ENCODE data around the gene C20orf204. TPM values are rescaled to one million over a fixed set of nuclear protein-coding genes. Genes with fewer than 3 reads are reported as not detected.
A peak's percentile ranks its signal among the peaks of the same experiment; 100 is the strongest.

The C20orf204 gene
- total and polyA plus RNA-seq, 2 of the 8 experiments (the other 6 are each of a cell fraction or from before 2014, with no cell fraction given), result 0.39 to 0.52 TPM

GRCh38 chr20:64065062-64065973 lies 29.3 kb downstream of the C20orf204 start:
- H4K5ac ChIP-seq (ENCODE audit: insufficient read length, low read depth, low read length), result no peak overlapping the region
- no peaks in the 10 kb centered on the region for H3K9me3 ChIP-seq (ENCODE audit: insufficient read depth in 2 of 2, low read depth in 1 of 2, low read length in 1 of 2)
- H4K20me1 ChIP-seq (replicated peaks in 1 of 2; ENCODE audit: control insufficient read depth in 1 of 2, insufficient read depth in 2 of 2, low read length in 2 of 2), result peaks cover 2 to 8% of the 10 kb centered on the region in 2 experiments
- peaks cover 3 to 20% (median 10%) of the 10 kb centered on the region in 4 experiments for H3K4me1 ChIP-seq (replicated peaks in 1 of 4; ENCODE audit: control insufficient read depth in 3 of 4, insufficient read depth in 4 of 4, low read length in 3 of 4)
- ChIA-PET CTCF (ENCODE audit: partially characterized antibody) (interaction anchor here (0.6 to 2.5 kb wide), 5 partner anchors 11 to 166 kb away, joined by 3 to 17 read pairs (median 4); partner anchors contain the start of genes OPRL1 and RGS19), POLR2A (ENCODE audit: partially characterized antibody) (interaction anchor here (0.8 to 4.5 kb wide), 5 partner anchors 9 to 85 kb away, joined by 3 to 27 read pairs (median 4); partner anchors contain the start of genes OPRL1, PRPF6 and RGS19)
- FAIRE-seq, result no peak
- H2AK5ac ChIP-seq (ENCODE audit: low read depth, low read length), result peak overlapping the region; percentile 82; the same call in 1 of the 2 replicates
- no peak overlapping the region for H2BK20ac ChIP-seq (ENCODE audit: low read length)
- no peak overlapping the region for H3K56ac ChIP-seq (replicated peaks; ENCODE audit: insufficient read length, low read depth, low read length)
- H2BK5ac ChIP-seq (ENCODE audit: low read depth, low read length), result 0 out of 2 replicates have a peak overlapping the region, but pooled peaks have one; percentile 44
- no peaks in the 10 kb centered on the region for H3K79me1 ChIP-seq (ENCODE audit: low read depth, low read length)
- H2BK12ac ChIP-seq (ENCODE audit: low read depth, low read length), result peak overlapping the region; percentile 68; the same call in 1 of the 2 replicates
- WGBS, 2 experiments (ENCODE audit: extremely low coverage in 1 of 2, insufficient coverage in 1 of 2, insufficient read length in 1 of 2, insufficient replicate concordance in 2 of 2, low coverage in 1 of 2, low lambda C conversion rate in 2 of 2, missing lambda C conversion rate in 1 of 2), result 75% methylated on average over 17 of the region's 27 CpGs; no CpG with 5 or more reads in 1 of the 2 experiments
- H3K14ac ChIP-seq (ENCODE audit: insufficient read length), result no peak overlapping the region
- H3K18ac ChIP-seq (ENCODE audit: extremely low read depth, low read length), result no peak overlapping the region
- H3K23me2 ChIP-seq (ENCODE audit: low read depth, low read length), result peaks cover 2% of the 10 kb centered on the region; the same call in 1 of the 2 replicates
- H3K4ac ChIP-seq (replicated peaks; ENCODE audit: insufficient read length, low read depth, low read length), result no peak overlapping the region
- H3K23ac ChIP-seq (ENCODE audit: insufficient read length), result no peak overlapping the region
- no peak overlapping the region for H3K9ac ChIP-seq (replicated peaks in 1 of 4; ENCODE audit: extremely low read depth in 1 of 4, low read depth in 3 of 4, low read length in 3 of 4)
- no peak overlapping the region for H2AFZ ChIP-seq (ENCODE audit: low read length)
- H3K27ac ChIP-seq (ENCODE audit: low read depth, low read length), result no peak overlapping the region
- no peak overlapping the region for H3K4me3 ChIP-seq (ENCODE audit: extremely low read depth in 1 of 4, insufficient read depth in 2 of 4, low read depth in 3 of 4, low read length in 4 of 4)
- H2BK120ac ChIP-seq (replicated peaks; ENCODE audit: low read depth, low read length), result no peak overlapping the region
- no peak overlapping the region; the same call in 1 of the 2 replicates for H2BK15ac ChIP-seq (ENCODE audit: low read length)
- H3K4me2 ChIP-seq (ENCODE audit: insufficient read depth in 1 of 2, low read depth in 2 of 2, low read length in 2 of 2), result peak overlapping the region in 1 of 2 experiments; percentile 1; a peak in 1 of 4 replicates
- DNase-seq (ENCODE audit: low read depth in 1 of 2, low spot score in 2 of 2), result no peak
- no peaks in the 10 kb centered on the region for H3K27me3 ChIP-seq (replicated peaks in 1 of 4; ENCODE audit: control insufficient read depth in 3 of 4, extremely low read depth in 1 of 4, insufficient read depth in 3 of 4, low read length in 3 of 4)
- 0 out of 2 replicates have a peak overlapping the region, but pooled peaks have one; percentile 9 for H4K8ac ChIP-seq (ENCODE audit: extremely low read depth, insufficient read depth, low read length)
- no peak overlapping the region for H4K91ac ChIP-seq (replicated peaks; ENCODE audit: insufficient read length, low read length)
- H3K36me3 ChIP-seq (ENCODE audit: control insufficient read depth in 2 of 4, insufficient read depth in 4 of 4, low read length in 3 of 4), result no peaks in the 10 kb centered on the region
- H3K79me2 ChIP-seq (ENCODE audit: control insufficient read depth in 1 of 2, insufficient read depth in 2 of 2, low read length in 2 of 2), result no peaks in the 10 kb centered on the region
- TF ChIP-seq SP1 (IDR thresholded peaks at IDR 0.05; ENCODE audit: low read depth, low read length), result no peak
- TF ChIP-seq RAD21 (IDR thresholded peaks at IDR 0.05 in 1 of 2, conservative IDR thresholded peaks at IDR 0.05 in 1 of 2; ENCODE audit: low read depth in 2 of 2, low read length in 2 of 2), result no peak
- no peak for TF ChIP-seq SUZ12 (IDR thresholded peaks at IDR 0.05; ENCODE audit: low read length)
- TF ChIP-seq RBBP5 (IDR thresholded peaks at IDR 0.05; ENCODE audit: borderline replicate concordance, low read depth, low read length), result no peak
- TF ChIP-seq E2F6 (IDR thresholded peaks at IDR 0.05), result no peak
- TF ChIP-seq KDM1A (IDR thresholded peaks at IDR 0.05; ENCODE audit: borderline replicate concordance, low read length), result no peak
- TF ChIP-seq BRCA1 (IDR thresholded peaks at IDR 0.05; ENCODE audit: low read depth, low read length), result no peak
- no peak for TF ChIP-seq RNF2 (IDR thresholded peaks at IDR 0.05; ENCODE audit: borderline replicate concordance, low read depth, low read length, missing control alignments, poor library complexity, severe bottlenecking)
- TF ChIP-seq SIX5 (IDR thresholded peaks at IDR 0.05; ENCODE audit: low read depth, low read length), result no peak
